ENCODE results near the gene HIVEP3. TPM values are rescaled to one million over a fixed set of nuclear protein-coding genes. Genes with fewer than 3 reads are reported as not detected.

Gene HIVEP3
- total RNA-seq, 1 donor from 2014 or later, result 2.9 TPM

GRCh38 chr1:41517062-41517438 lies 401.7 kb downstream of the HIVEP3 start:
- H3K27ac ChIP-seq, result no peak overlapping the region
- intact Hi-C loops (cut with DNase I), result no loop called here
- H3K9me3 ChIP-seq, result no peaks in the 10 kb centered on the region
- no peaks in the 10 kb centered on the region for H3K27me3 ChIP-seq
- peaks cover 21% of the 10 kb centered on the region for H3K4me1 ChIP-seq
- no peak for DNase-seq (ENCODE audit: extremely low spot score in 2 of 2)
- no peak overlapping the region for H3K4me3 ChIP-seq
- TF ChIP-seq POLR2AphosphoS5 (IDR thresholded peaks at IDR 0.05; ENCODE audit: insufficient read depth in 1 of 2, low read depth in 1 of 2), result no peak
- H3K36me3 ChIP-seq, result no peaks in the 10 kb centered on the region

DNA sequence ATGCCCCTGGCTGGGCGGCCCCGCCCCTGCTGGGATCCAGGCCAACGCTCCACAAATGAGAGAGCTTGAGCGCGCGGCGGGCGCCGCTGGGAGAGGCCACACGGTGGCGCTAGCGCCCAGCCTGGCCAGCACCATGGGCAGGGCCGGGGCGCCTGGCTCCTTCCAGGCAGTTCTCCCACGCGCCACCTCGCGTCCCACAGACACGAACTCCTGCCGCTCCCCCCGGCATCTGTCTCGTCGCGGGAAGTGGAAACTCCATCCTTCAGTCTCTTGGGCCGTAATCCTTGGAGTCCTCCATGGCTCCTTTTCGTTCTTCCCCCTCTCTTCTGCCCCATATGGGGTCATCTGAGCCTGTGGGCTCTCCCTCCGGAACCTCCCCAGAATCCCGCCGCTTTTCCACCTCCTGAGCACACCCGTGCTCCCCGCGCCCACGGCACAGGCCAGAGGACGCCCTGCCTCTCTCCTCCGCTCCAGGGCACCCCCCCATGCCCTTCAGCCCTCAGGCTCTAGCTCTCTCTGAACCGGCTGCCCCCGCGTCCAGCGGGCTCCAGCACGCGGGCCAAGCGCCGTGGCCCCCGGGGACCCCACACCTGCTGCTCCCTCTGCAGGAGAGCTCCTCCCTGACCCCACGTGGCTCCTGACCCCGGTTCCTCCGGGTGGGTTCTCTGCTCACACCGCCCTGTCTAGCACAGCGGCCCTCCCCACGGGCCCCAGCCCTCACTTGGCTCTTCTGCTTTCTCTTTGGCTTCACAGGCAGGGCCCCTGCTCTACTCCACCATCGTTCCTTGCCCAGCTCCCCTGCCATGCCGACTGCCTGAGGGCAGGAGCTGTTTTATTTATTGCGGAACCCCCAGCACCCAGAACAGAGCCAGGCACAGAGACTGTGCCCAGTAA lies 402.3 kb downstream of the HIVEP3 start:
- no peaks in the 10 kb centered on the region for H3K9me3 ChIP-seq
- peak; percentile 58 to 69 for TF ChIP-seq POLR2AphosphoS5 (IDR thresholded peaks at IDR 0.05; ENCODE audit: insufficient read depth in 1 of 2, low read depth in 1 of 2)
- TF ChIP-seq, protein P1, sequence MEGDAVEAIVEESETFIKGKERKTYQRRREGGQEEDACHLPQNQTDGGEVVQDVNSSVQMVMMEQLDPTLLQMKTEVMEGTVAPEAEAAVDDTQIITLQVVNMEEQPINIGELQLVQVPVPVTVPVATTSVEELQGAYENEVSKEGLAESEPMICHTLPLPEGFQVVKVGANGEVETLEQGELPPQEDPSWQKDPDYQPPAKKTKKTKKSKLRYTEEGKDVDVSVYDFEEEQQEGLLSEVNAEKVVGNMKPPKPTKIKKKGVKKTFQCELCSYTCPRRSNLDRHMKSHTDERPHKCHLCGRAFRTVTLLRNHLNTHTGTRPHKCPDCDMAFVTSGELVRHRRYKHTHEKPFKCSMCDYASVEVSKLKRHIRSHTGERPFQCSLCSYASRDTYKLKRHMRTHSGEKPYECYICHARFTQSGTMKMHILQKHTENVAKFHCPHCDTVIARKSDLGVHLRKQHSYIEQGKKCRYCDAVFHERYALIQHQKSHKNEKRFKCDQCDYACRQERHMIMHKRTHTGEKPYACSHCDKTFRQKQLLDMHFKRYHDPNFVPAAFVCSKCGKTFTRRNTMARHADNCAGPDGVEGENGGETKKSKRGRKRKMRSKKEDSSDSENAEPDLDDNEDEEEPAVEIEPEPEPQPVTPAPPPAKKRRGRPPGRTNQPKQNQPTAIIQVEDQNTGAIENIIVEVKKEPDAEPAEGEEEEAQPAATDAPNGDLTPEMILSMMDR (IDR thresholded peaks at IDR 0.05), result peak; percentile 72 to 84 (median 73)
- no peak for TF ChIP-seq POLR2A (IDR thresholded peaks at IDR 0.05)
- intact Hi-C loops (cut with DNase I), result no loop called here
- peaks cover 21% of the 10 kb centered on the region for H3K4me1 ChIP-seq
- no peaks in the 10 kb centered on the region for H3K27me3 ChIP-seq
- no peak for DNase-seq (ENCODE audit: extremely low spot score in 2 of 2)
- H3K4me3 ChIP-seq, result peak overlapping the region; percentile 39 to 48
- no peaks in the 10 kb centered on the region for H3K36me3 ChIP-seq
- peak overlapping the region; percentile 58 for H3K27ac ChIP-seq

DNA sequence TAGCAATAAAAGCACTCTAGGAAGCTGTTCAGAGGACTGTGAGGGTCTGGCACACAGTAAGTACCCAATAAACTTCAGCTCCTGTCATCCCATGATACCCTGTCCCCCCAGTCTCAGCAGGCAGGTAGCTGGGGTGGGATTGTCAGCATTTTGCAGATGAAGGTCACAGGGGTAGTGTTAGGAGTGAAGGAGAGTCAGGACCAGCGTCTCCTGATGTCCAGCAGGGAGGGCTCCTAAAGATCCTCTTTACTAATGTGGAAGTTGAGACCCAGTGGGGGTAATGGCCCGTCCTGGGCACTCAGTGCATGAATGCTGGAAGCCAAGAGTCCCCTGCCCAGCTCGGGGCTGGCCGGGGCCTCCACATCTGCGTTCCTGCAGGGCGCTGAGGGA lies 402.9 kb downstream of the HIVEP3 start:
- Histone ChIP-seq H3K27me3 (no peaks in the 10 kb centered on the region), H3K4me3 (peak overlapping the region in 1 of 2 donors; percentile 48), H3K9me3 (no peaks in the 10 kb centered on the region), H3K4me1 (peaks cover 21% of the 10 kb centered on the region), H3K27ac (peak overlapping the region; percentile 5), H3K36me3 (no peaks in the 10 kb centered on the region)
- intact Hi-C loops (cut with DNase I), result no loop called here
- no peak for DNase-seq (ENCODE audit: extremely low spot score in 2 of 2)
- TF ChIP-seq, protein P1 (IDR thresholded peaks at IDR 0.05), result no peak
- TF ChIP-seq POLR2A (IDR thresholded peaks at IDR 0.05) (no peak), POLR2AphosphoS5 (IDR thresholded peaks at IDR 0.05; ENCODE audit: insufficient read depth in 1 of 2, low read depth in 1 of 2) (no peak)

GRCh38 chr1:41515131-41515678 lies 403.5 kb downstream of the HIVEP3 start:
- H3K27ac ChIP-seq, result no peak overlapping the region
- peaks cover 21% of the 10 kb centered on the region for H3K4me1 ChIP-seq
- no peaks in the 10 kb centered on the region for H3K9me3 ChIP-seq
- no peak for DNase-seq (ENCODE audit: extremely low spot score in 2 of 2)
- TF ChIP-seq POLR2A (IDR thresholded peaks at IDR 0.05), result no peak
- TF ChIP-seq, protein P1 (IDR thresholded peaks at IDR 0.05), result no peak
- no peak for TF ChIP-seq POLR2AphosphoS5 (IDR thresholded peaks at IDR 0.05; ENCODE audit: insufficient read depth in 1 of 2, low read depth in 1 of 2)
- H3K36me3 ChIP-seq, result no peaks in the 10 kb centered on the region
- H3K27me3 ChIP-seq, result no peaks in the 10 kb centered on the region
- intact Hi-C loops (cut with DNase I), result no loop called here
- no peak overlapping the region for H3K4me3 ChIP-seq

GRCh38 chr1:41514381-41514780 lies 404.3 kb downstream of the HIVEP3 start:
- Histone ChIP-seq H3K27ac (no peak overlapping the region), H3K4me3 (no peak overlapping the region), H3K27me3 (no peaks in the 10 kb centered on the region), H3K9me3 (no peaks in the 10 kb centered on the region), H3K36me3 (no peaks in the 10 kb centered on the region), H3K4me1 (peaks cover 21% of the 10 kb centered on the region)
- intact Hi-C loops (cut with DNase I), result no loop called here
- TF ChIP-seq POLR2AphosphoS5 (IDR thresholded peaks at IDR 0.05; ENCODE audit: insufficient read depth in 1 of 2, low read depth in 1 of 2) (no peak), POLR2A (IDR thresholded peaks at IDR 0.05) (no peak)
- TF ChIP-seq, protein P1 (IDR thresholded peaks at IDR 0.05), result no peak
- DNase-seq (ENCODE audit: extremely low spot score in 2 of 2), result no peak
